HG03108 (cell line): ENCODE data around the gene GRHL1.
A peak's percentile ranks its signal among the peaks of the same experiment; 100 is the strongest.
"Not testable (repeated sequence)": the region's sequence is repeated elsewhere in the genome, so short reads cannot be mapped to it uniquely, and the experiment has no call there.

Experiments
- ATAC-seq: cut with Tn5 transposase; IDR thresholded peaks from one replicate; pipeline ENCODE4 v1.9.1; 2021; ENCODE audit warnings: moderate library complexity; ENCODE audit not compliant: unreplicated experiment

The GRHL1 gene

DNA sequence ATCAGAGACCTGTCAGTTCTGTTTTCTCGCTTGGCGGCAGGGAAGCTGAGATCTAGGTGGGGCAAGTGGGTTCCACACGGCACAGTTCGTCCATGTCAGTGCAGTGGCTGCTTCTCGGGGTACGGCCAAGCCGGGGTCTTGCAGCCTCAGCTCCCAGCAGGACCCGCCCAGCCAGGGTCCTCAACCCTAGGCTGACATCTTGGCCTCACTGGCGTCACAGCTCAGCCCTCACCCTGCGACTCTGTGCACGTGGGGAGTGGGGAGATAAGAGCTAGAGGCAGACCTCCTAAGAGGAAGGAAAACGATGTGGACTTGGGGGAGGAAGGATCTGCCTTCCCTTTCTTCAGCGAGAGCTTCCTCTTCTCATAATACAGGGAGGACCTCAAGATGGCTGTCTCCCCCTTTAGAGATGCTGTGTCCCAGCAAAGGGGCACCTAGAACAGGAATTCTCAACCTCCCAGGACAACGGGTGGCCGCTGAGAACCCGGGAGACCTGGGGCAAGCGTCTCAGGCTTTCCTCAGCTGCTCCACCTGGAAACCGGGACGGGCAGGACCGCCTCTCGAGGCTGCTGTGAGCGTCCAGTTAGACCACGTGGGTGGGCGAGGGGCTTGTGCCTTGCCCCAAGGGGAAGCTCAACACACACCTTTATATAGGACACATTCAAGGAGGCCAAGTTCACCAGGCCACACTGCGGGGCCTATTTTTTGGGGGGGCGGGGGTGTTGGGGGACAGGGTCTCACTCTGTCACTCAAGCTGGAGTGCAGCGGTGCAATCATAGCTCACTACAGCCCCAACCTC is 68.3 kb downstream of the GRHL1 start:
- no peak for ATAC-seq

DNA sequence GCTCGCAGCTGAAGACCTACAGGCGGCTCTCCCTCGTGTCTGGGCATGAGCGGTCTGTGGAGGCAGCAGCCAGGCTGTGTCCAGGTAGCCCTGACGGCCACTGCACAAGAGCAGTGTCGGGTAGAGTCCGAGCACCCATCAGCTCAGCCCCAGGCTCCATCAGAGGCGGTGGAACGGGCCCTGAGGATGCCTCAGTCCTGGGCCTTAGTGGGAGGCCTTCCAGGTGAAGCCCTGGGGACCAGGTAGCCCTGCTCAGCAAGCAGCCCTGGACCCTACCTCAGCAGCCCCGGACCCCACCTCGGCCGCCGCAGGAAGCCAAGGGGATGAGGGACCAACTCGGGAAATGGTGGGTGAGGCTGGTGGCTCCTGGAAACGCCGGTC is 70.5 kb downstream of the GRHL1 start:
- no peak for ATAC-seq

DNA sequence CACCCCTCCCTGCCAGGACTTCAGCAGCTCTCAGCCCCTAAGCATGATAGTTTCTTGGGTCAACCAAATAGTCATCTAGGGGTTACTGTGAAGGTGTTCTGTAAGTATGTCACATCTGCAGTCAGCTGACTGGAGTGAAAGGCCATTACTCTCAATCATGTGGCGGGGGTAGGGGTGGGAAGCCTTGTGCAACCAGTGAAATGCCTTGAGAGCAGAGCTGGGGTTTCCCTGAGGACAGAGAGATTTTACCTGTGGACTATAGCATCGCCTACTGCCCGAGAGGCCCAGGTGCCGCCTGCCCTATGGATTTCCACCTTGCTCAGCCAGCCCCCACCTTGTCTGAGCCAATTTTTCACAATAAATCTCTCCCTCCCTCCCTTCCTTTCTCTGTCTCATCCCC is 71.0 kb downstream of the GRHL1 start:
- no peak for ATAC-seq

DNA sequence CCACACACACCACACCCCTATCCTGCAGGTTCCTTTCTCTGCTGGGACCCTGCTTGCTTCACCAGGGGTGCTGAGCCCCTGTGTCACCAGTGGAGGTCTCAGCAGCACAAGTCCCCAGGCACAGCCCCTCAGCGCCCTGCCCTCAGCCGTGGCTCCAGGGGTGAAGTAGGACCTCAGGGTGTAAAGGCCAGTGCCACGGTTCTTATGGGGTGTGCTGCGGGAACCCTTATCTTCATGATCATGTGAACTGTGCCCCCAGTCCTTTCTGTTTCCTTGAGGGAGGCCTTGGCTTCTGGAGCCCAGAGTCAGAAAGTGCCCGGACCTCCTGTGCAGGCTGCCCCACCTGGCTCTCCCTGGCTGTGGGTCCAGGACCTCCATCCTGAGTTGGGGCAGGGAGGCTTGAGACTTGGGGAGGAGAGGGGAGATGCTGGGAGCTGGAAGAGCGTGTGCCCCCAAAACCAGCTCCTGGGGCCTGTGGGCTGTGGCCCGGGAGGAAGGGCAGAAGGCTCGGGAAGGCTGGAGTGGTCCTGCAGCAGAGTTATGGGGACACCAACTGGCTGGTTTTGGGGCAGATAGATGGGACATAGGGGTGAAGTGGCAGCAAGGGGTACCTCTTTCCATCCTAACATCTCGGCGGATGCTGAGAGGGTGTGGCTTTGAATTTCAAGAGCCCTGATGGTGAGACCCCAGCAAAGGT is 71.6 kb downstream of the GRHL1 start:
- ATAC-seq = no peak

DNA sequence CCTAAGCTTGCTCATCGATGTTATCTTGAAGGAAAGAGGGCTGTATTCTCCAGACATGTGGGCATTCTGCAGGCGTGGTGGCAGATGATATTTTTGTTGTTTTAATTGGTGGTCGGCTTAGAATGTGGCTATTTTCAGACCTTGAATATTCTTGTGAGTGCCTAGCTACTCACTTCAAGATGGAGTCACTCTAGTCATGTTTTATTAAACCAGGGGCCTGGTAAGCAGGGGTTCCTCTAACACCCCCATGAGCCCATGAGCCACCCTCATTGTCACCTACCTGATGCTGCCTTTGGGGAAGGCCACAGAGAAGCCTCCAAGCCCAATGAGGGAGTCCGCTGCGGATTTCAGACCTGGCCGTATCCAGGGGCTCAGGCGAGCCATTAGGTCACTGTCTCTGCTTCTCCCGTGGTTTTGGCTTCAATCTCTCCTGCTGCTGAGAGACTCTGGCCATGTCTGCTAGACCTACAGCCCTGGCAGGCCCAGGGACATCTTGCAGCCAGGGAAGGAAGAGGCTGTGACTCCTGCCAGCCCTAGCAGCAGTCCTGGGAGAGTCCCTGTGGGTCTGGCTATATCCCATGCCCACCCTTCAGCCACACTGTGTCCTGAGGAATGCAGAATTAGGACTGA is 75.6 kb downstream of the GRHL1 start:
- no peak for ATAC-seq

DNA sequence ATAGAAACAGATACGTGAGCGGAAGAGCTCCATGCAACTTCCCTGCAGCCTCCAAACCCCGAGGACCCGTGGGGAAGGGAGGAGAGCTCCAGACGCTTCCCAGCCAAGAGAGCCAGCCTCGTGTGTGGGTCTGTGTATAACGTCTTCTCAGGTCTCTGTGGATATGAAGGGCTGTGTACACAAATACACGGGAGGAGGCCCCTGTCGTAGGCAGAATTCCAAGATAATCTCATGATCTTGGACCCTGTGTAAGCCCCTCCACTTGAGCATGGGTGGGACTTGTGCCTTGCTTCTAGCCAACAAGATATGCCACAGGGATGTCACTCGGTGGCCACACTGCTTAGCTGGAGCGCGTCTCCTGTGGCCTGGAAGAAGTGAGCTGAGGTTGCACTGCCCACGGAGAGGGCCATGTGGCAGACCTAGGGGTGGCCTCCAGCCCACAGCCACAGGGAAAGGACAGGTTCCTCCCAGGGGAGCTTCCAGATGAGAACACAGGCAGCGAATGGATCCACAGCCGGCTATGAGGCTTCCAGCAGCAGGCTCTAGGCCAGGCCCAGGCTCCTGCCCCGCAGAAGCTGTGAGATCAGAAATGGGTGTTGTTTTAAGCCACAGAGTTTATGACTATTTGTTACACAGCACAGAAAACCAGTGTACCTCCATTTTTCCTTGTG is 76.3 kb downstream of the GRHL1 start:
- no peak for ATAC-seq

DNA sequence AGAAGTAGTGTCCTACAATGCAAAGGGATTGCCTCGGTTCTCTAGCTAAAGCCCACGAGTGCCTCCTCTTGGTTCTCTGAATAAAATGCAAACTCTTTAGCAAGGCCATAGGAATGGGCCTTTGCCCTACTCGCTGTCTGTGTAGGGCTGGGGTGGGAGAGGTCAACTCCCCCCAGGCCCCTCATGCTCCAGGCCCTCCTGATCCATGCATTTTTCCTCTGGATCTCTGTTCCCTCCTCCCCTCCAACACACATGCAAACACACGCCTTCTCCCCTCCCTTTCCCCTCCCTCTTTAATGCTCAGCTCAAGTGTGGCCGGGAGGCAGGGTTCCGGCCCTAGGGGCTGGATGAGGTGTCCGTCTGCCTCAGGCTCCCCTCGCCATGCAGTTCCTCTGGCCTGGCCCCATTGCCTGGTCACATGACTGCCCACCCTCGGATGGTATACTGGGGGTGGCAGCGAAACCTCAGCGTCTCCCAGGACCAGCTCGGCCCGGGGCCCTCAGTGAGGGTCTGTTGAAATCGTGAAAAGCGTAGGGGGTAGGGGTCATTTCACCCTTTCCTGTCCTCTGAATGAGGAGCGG is 77.0 kb downstream of the GRHL1 start:
- ATAC-seq = no peak

DNA sequence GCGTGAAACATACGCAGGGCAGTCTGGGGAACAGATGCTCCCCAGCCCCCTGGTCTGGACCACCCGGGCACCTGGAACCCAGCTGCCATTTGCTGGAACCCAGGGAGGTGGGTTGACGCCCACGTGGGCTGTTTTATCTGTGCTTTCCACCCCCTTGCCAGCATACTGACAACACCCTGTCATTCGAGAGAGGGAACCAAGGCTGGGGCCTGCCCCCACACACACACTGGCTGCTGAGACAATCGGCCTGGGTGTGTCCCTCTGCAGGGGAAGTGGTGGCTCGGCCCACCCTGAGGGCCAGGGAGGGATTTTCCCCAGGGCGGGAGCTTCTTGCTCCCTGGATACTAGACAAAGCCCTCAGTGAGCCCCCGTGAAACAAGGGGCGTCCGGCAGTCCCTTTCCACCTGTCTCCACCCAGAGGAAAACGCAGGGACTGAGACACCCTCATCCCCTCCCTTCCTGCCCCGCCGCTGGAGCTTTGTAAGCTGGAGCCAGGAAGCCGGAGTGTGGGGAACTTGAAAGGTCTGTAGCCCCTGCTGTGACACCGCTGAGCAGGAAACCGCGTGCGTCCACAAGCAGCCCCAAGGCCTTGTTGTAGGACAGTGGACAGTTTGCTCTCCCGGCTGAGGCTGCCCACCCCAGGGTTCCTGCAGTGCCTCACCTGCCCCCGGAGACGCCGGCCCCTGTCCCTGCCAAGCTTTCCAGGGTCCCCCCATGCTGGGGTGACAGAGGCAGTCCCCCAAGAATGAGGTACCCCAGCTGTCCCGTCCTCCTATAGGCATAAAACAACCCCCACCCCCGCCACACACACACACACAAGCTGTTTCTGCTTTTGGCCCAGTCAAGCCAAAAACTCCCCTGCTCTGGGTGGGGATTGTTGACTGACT is 77.7 kb downstream of the GRHL1 start:
- peak; percentile 83 for ATAC-seq

DNA sequence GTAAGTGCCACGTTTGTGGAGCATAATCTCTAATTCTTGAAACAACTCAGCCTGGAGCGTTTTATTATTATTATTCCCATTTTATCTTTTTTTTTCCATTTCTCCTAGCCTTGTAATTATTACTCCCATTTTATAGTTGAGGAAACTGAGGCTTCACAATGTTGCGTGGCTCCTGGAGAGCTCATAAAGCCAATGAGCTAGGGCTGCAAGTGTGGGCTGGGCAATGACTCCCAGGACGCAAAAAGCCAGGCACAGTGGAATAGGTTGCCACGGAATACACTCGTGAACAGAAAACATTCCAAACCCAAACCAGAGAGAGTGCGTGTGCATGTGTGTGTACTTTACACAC is 78.4 kb downstream of the GRHL1 start:
- no peak for ATAC-seq

DNA sequence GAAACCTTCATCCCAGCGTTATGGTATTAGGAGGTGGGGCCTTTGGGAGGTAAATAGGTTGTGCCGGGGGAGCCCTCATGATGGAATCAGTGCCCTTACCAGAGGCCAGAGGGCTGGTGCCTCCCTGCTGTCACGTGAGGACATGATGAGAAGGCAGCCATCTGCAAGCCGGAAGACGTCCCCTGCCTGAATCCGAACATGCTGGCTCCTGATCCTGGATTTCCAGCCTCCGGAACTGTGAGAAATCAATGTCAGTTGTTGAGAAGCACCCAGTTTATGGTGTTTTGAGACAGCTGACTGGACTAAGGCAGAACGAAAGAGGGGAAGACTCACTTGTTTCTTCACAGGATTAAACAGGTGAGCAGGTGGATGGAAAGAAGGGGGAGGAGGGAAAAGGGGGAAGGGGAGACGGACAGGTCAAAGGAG is 78.8 kb downstream of the GRHL1 start:
- no peak for ATAC-seq

DNA sequence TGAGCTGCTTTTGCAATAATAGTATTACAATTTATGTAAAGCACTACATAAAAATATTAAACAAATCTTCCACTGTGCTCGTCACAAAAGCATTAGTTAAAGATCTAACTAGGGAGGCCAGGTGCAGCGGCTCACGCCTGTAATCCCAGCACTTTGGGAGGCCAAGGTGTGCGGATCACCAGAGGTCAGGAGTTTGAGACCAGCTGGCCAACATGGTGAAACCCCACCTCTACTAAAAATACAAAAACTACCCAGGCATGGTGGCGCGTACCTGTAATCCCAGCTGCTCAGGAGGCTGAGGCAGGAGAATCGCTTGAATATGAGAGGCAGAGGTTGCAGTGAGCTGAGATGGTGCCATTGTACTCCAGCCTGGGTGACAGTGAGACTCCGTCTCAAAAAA is 79.3 kb downstream of the GRHL1 start:
- not testable (repeated sequence) for ATAC-seq

DNA sequence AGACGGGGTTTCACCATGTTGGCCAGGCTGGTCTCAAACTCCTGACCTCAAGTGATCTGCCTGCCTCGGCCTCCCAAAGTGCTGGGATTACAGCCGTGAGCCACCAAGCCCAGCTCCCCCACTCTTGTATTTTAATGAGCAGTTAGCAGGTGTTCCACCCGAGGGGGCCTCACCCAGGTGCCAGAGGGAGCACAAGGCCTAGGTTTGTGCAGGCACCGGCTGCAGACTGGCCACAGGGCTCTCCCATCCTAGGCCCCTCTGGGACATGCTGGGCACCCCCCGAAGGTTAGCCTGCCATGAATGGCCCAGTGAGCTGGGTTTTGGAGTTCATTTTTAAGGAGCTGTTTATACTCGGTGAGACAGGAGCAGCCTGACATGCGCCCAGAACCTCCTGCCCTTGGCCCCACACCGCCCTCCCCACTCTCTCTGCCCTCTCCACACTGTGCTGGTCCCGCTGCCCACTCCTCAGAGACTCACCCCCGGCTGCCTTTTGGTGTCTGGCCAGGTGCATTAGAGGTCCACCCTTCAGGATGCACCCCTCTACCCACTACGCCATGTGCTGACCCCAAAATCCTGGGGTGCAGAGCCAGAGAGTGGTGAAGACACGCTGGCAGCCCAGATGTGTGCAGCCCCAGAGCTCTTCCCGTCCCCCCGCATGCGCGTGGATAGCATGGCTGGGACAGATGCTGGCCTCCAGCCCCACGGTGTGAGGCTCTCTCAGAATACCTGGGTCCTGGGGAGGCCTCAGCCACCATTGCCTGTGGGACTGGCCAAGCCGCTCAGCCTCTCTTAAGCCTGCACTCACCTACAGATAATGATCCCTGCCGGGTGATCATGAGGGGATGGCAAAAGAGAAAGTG is 80.6 kb downstream of the GRHL1 start:
- ATAC-seq = no peak

DNA sequence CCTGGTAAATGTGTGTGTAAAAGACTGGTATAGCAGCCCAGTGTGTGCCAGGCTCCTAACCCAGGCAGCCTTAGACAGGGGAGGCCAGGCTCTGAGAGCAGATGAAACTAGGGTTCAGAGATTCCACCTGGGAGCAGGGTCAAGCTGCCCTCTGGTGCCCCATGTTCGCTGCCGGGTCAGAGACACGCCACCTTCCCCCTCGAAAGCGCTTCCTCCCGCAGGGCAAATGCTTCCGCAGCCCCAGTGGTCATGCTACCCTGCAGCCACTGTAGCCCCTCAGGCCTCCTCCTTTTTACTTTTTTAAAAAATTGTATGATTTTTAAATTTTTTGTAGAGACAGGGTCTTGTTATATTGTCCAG is 81.2 kb downstream of the GRHL1 start:
- ATAC-seq = no peak

DNA sequence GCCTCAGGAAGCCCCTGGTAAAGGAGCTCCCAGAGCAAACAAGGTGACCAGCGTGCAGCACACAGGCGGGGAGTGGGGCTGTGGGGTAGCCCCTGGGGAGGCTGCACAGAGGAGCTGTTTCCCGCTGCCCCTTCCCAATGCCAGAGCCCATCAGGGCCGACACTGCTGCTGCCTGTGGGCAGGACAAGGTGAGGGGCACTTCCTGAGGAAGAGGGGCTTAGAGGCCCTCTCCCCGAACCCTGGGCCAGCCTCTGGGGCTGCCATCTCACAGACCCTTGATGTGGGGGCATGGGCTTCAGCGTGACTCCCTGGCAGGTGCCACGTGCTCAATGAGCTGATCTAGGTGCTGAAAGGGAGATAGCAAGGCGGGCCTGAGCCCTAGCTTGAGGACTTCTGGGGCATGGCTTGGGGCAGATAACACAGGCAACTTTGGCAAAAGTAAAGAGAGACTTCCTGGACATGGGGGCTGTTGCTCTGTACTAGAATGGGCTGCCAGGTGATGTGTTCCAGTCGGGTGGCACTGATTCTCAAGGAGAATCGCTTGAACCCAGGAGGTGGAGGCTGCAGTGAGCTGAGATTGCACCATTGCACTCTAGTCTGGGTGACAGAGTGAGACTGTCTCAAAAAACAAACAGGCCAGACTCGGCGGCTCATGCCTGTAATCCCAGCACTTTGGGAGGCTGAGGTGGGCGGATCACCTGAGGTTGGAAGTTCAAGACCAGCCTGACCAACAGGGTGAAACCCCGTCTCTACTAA is 81.9 kb downstream of the GRHL1 start:
- ATAC-seq = no peak

DNA sequence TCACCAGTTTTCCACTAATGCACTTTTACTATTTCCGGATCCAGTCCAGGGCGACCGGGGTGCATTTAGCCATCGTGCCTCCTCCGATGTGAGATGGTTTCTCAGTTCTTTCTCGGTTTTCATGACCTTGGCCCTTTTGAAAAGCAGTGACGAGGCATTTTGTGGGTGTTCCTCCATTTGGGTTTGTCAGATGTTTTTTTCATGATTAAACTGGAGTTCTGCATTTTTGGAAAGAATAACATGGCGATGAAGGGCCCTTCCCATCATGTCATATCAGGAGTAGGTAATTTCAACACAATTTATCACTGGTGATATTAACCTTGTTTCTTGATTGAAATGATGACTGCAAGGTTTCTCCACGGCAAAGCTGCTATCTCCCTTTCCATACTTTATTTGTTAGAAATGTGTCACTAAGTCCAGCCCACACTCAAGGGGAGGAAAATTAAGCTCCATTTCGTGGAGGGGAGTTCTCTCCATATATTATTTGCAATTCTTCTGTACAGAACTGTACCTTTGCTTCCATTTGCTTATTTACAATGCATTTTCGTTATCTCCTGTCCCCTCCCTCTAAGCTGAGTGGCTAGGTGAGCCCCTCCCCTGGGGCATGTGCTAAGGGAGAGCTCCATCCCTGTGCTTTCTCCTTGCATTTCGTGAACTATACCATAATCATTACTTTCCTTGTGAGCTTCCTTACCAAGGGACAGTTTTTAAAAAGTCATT is 83.0 kb downstream of the GRHL1 start:
- ATAC-seq = no peak

DNA sequence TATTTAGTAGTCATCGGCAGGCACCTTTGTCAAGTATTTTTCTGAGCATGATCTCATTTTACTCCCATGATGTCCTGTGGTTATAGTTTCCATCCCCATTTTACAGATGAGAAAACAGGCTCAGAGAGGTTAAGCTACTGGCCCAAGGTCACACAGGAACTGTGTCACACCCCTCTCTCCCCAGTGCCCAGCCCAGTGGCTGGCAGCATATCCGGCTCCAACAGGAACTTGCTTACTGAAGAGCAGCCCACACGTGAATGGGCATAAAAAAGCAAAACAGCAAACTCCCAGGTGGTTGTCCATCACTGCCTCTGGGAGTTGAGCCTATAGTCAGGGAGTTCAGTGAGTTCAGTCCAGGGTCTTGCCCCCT is 83.5 kb downstream of the GRHL1 start:
- ATAC-seq = no peak

DNA sequence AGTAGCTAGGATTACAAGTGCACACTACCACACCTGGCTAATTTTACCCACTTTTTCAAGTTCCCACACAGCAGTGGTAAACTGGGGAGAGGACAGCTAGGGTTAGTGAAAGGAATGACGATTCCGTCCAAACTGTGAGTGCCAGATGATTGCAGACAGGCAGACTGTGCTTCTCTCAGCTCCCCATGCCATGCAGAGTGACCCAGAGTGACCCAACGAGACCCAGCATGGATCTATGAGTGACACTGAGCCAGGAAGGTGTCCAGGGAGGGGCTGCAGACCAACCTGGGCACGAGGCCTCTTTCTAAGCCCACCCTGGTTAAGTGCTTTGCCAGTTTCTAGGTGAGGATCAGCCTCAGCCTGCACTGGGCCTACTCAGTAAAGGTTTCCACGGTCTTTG is 84.1 kb downstream of the GRHL1 start:
- no peak for ATAC-seq
